ENCODE results near the gene PDE4B.

Gene PDE4B

GRCh38 chr1:65792669-65793358 is at the start of gene PDE4B:
TSS of gene PDE4B (plus strand) at chr1:65792895.
- no peak for DNase-seq

- no peak for DNase-seq
Measured at GRCh38 chr1:65744731-65745130, 48.0 kb upstream of the PDE4B start.

- DNase-seq = no peak
Measured at GRCh38 chr1:65751961-65752360, 40.7 kb upstream of the PDE4B start.

- no peak for DNase-seq
Measured at GRCh38 chr1:65756616-65757015, 36.1 kb upstream of the PDE4B start.

GRCh38 chr1:65757531-65757930 is 35.2 kb upstream of the PDE4B start:
- no peak for DNase-seq

GRCh38 chr1:65758128-65758527 is 34.6 kb upstream of the PDE4B start:
- no peak for DNase-seq

- DNase-seq = no peak
Measured at GRCh38 chr1:65759516-65759915, 33.2 kb upstream of the PDE4B start.

- no peak for DNase-seq
Measured at GRCh38 chr1:65762081-65762862, 30.4 kb upstream of the PDE4B start.

- DNase-seq = no peak
Measured at GRCh38 chr1:65764052-65764451, 28.6 kb upstream of the PDE4B start.

- DNase-seq = no peak
Measured at GRCh38 chr1:65765631-65766030, 27.1 kb upstream of the PDE4B start.

- no peak for DNase-seq
Measured at GRCh38 chr1:65769636-65770035, 23.1 kb upstream of the PDE4B start.

- peak; percentile 30 for DNase-seq
Measured at GRCh38 chr1:65772607-65773006, 20.1 kb upstream of the PDE4B start.

GRCh38 chr1:65773391-65774123 is 19.1 kb upstream of the PDE4B start:
- no peak for DNase-seq

- no peak for DNase-seq
Measured at GRCh38 chr1:65788762-65789161, 3.9 kb upstream of the PDE4B start.

GRCh38 chr1:65791396-65791795 is 1.3 kb upstream of the PDE4B start:
- no peak for DNase-seq

GRCh38 chr1:65791801-65792668 is 660 bp upstream of the PDE4B start:
- no peak for DNase-seq

GRCh38 chr1:65793359-65793732 is 651 bp downstream of the PDE4B start:
- DNase-seq = no peak

GRCh38 chr1:65795311-65795710 is 2.6 kb downstream of the PDE4B start:
- DNase-seq = no peak

GRCh38 chr1:65799601-65800000 is 6.9 kb downstream of the PDE4B start:
- no peak for DNase-seq

GRCh38 chr1:65804584-65804983 is 11.9 kb downstream of the PDE4B start:
- DNase-seq = no peak

GRCh38 chr1:65812065-65812464 is 19.4 kb downstream of the PDE4B start:
- peak; percentile 95 for DNase-seq

GRCh38 chr1:65813956-65814355 is 21.3 kb downstream of the PDE4B start:
- DNase-seq = peak; percentile 35

- no peak for DNase-seq
Measured at GRCh38 chr1:65814752-65815151, 22.1 kb downstream of the PDE4B start.

All from activated CD4-positive, alpha-beta T cell treated with anti-CD3 and anti-CD28 coated beads, Interleukin-2, amount 50 U/mL, for 16 hours (primary cell).